ENCODE data around the gene VPS51. TPM values are rescaled to one million over a fixed set of nuclear protein-coding genes. Genes with fewer than 3 reads are reported as not detected.

Gene VPS51
- total and polyA plus RNA-seq, 2 of the 4 experiments (the other 2 are of a cell fraction): 56.3 to 113 TPM

DNA sequence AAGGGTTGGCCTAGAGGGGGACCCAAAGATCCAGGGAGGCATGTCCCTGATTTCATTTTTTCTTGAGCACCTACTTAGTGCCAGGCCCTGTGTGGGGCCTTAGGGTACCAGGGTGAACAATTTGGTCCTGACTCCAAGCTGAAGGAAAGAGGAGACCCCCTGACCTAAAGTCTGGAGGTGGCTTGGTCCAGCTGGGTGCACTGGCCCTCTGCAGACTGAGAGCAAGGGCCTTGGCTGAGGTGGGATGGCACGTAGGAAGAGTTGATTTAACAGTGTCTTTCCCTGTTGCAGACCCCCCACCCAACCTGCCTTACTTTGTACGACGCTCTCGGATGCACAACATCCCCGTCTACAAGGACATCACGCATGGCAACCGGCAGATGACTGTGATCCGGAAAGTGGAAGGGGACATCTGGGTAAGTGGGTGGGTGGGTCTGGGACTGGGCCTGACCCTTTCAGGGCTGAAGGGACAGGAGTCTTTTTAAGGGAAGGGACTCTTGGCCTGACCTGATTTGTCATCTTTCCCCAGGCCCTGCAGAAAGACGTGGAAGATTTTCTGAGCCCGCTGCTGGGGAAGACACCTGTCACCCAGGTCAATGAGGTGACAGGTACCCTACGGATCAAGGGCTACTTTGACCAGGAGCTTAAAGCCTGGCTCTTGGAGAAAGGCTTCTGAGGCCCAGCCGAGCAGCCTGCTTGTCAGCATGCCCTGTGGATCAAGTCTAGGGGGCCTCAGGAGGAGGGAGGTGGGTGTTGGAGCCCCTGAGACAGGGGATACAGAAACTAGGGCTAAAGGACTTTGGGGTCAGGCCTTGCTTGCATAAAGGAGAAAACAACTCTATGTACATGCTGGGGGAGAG, 29.4 kb downstream of the VPS51 start:
- Histone ChIP-seq H4K5ac (ENCODE audit: low read depth, low read length) (no peak overlapping the region), H2BK120ac (ENCODE audit: low read depth, low read length) (no peak overlapping the region), H2AFZ (replicated peaks; ENCODE audit: low read length, poor library complexity) (no peak overlapping the region), H3K4me2 (ENCODE audit: low read depth, low read length) (no peak overlapping the region), H3K23ac (ENCODE audit: low read depth, low read length) (no peak overlapping the region), H2AK9ac (replicated peaks; ENCODE audit: low read depth, low read length, poor library complexity) (no peak overlapping the region), H2BK20ac (ENCODE audit: low read depth, low read length) (no peak overlapping the region), H2BK15ac (ENCODE audit: low read depth, low read length) (no peak overlapping the region), H3K18ac (ENCODE audit: low read depth, low read length) (no peak overlapping the region), H3K36me3 (ENCODE audit: control insufficient read depth, insufficient read depth, low read length) (peaks cover 60% of the 10 kb centered on the region), H3K27ac (ENCODE audit: insufficient read depth, low read length) (no peak overlapping the region), H3K4ac (ENCODE audit: low read depth, low read length) (no peak overlapping the region), H4K20me1 (ENCODE audit: insufficient read depth, low read length) (peaks cover 9% of the 10 kb centered on the region; the same call in 1 of the 2 replicates), H3K56ac (ENCODE audit: extremely low read depth, insufficient read depth, low read length) (no peak overlapping the region), H4K91ac (ENCODE audit: insufficient read depth, low read depth, low read length) (no peak overlapping the region), H2BK5ac (ENCODE audit: low read depth, low read length, poor library complexity, severe bottlenecking) (no peak overlapping the region), H3K9ac (ENCODE audit: low read depth, low read length) (no peak overlapping the region), H3K4me1 (ENCODE audit: control insufficient read depth, insufficient read depth, low read length) (no peaks in the 10 kb centered on the region; the same call in 1 of the 2 replicates), H3K9me1 (ENCODE audit: insufficient read depth, low read length) (0 out of 2 replicates have a peak, but pooled peaks cover 4% of the 10 kb centered on the region), H3K14ac (replicated peaks; ENCODE audit: low read depth, low read length) (no peak overlapping the region), H3K79me1 (ENCODE audit: low read depth in 1 of 2, low read length in 2 of 2) (peaks cover 24 to 61% of the 10 kb centered on the region in 2 experiments), H3K9me3 (ENCODE audit: control insufficient read depth, insufficient read depth, low read length) (no peaks in the 10 kb centered on the region), H2AK5ac (ENCODE audit: low read depth, low read length) (no peak overlapping the region), H3K4me3 (ENCODE audit: insufficient read depth, low read depth, low read length) (no peak overlapping the region), H4K8ac (ENCODE audit: low read depth in 2 of 2, low read length in 2 of 2) (no peak overlapping the region), H3K27me3 (ENCODE audit: control insufficient read depth, insufficient read depth, low read length) (no peaks in the 10 kb centered on the region)
- no peak for TF ChIP-seq RAD21 (IDR thresholded peaks at IDR 0.05; ENCODE audit: low read length)
- no peak for TF ChIP-seq CEBPB (IDR thresholded peaks at IDR 0.05; ENCODE audit: low read depth, low read length)
- TF ChIP-seq SMC3 (IDR thresholded peaks at IDR 0.05; ENCODE audit: low read depth, low read length): no peak
- no peak for TF ChIP-seq MAFK (IDR thresholded peaks at IDR 0.05; ENCODE audit: low read depth, low read length)
- no peak for TF ChIP-seq BHLHE40 (IDR thresholded peaks at IDR 0.05; ENCODE audit: low read depth, low read length)
- TF ChIP-seq RFX5 (IDR thresholded peaks at IDR 0.05; ENCODE audit: low read depth, low read length): no peak
- TF ChIP-seq RCOR1 (IDR thresholded peaks at IDR 0.05; ENCODE audit: insufficient replicate concordance, low read length): no peak
- TF ChIP-seq MAZ (IDR thresholded peaks at IDR 0.05; ENCODE audit: borderline replicate concordance, low read depth, low read length): no peak
- no peak for TF ChIP-seq NFE2L2 (IDR thresholded peaks at IDR 0.05; ENCODE audit: low read depth, low read length)
- TF ChIP-seq, protein P1, sequence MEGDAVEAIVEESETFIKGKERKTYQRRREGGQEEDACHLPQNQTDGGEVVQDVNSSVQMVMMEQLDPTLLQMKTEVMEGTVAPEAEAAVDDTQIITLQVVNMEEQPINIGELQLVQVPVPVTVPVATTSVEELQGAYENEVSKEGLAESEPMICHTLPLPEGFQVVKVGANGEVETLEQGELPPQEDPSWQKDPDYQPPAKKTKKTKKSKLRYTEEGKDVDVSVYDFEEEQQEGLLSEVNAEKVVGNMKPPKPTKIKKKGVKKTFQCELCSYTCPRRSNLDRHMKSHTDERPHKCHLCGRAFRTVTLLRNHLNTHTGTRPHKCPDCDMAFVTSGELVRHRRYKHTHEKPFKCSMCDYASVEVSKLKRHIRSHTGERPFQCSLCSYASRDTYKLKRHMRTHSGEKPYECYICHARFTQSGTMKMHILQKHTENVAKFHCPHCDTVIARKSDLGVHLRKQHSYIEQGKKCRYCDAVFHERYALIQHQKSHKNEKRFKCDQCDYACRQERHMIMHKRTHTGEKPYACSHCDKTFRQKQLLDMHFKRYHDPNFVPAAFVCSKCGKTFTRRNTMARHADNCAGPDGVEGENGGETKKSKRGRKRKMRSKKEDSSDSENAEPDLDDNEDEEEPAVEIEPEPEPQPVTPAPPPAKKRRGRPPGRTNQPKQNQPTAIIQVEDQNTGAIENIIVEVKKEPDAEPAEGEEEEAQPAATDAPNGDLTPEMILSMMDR (conservative IDR thresholded peaks at IDR 0.05; ENCODE audit: low read depth, low read length): no peak
- TF ChIP-seq FOS (IDR thresholded peaks at IDR 0.05; ENCODE audit: low read depth, low read length): no peak
- TF ChIP-seq, protein P2, sequence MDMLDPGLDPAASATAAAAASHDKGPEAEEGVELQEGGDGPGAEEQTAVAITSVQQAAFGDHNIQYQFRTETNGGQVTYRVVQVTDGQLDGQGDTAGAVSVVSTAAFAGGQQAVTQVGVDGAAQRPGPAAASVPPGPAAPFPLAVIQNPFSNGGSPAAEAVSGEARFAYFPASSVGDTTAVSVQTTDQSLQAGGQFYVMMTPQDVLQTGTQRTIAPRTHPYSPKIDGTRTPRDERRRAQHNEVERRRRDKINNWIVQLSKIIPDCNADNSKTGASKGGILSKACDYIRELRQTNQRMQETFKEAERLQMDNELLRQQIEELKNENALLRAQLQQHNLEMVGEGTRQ (IDR thresholded peaks at IDR 0.05; ENCODE audit: low read depth, low read length): no peak
- ChIA-PET POLR2A (ENCODE audit: unreplicated experiment) (no interaction called here), CTCF (no interaction called here)
- DNase-seq (no peak), ATAC-seq (ENCODE audit: low read depth) (no peak)
- in situ Hi-C loops (cut with MboI; ENCODE audit: low sequenced_read_pairs) (no loop called here), intact Hi-C loops (cut with micrococcal nuclease) (no loop called here), dilution Hi-C loops (cut with HindIII; ENCODE audit: low sequenced_read_pairs, unreplicated experiment) (no loop called here)
- no TSS peak for BruUV-seq (replicated peaks)
- 87% methylated on average over 2 of the region's 12 CpGs; no CpG with 5 or more reads in 1 of the 2 experiments for WGBS, 2 experiments (ENCODE audit: extremely low coverage in 2 of 2, insufficient read length in 1 of 2)

Measured in IMR-90 (cell line).